Measurements from ENCODE around the gene ST7. TPM values are rescaled to one million over a fixed set of nuclear protein-coding genes. Genes with fewer than 3 reads are reported as not detected.

ST7 gene
- total RNA-seq, 4 donors from 2014 or later, result 7.2 to 47.9 (median 19.1) TPM

GRCh38 chr7:117272017-117272759 lies 318.9 kb downstream of the ST7 start:
- TF ChIP-seq POLR2A (IDR thresholded peaks at IDR 0.05) (no peak), CTCF (IDR thresholded peaks at IDR 0.05) (no peak), EP300 (IDR thresholded peaks at IDR 0.05; ENCODE audit: low read depth) (no peak), POLR2AphosphoS5 (IDR thresholded peaks at IDR 0.05) (no peak)
- no peak overlapping the region for H3K27ac ChIP-seq
- peaks cover 5% of the 10 kb centered on the region for H3K27me3 ChIP-seq
- H3K9me3 ChIP-seq, result no peaks in the 10 kb centered on the region
- intact Hi-C loops (cut with DNase I; ENCODE audit: low total_unique reads), result no loop called here
- WGBS, 2 donors (ENCODE audit: low coverage in 1 of 2), result 90% methylated on average over 2 of the region's 2 CpGs; no CpG with 5 or more reads in 1 of the 2 donors
- H3K4me1 ChIP-seq, result no peaks in the 10 kb centered on the region
- in situ Hi-C loops (cut with MboI; ENCODE audit: low pct_ligation_motif_present in 1 of 4, low pct_unique_long_range_greater_than_20kb in 1 of 4, low sequenced_read_pairs in 3 of 4), result no loop called here
- no peak for DNase-seq
- H3K4me3 ChIP-seq, result no peak overlapping the region
- no peaks in the 10 kb centered on the region for H3K36me3 ChIP-seq

- 44 to 52% methylated on average over 2 of the region's 2 CpGs for WGBS, 2 donors (ENCODE audit: low coverage in 1 of 2)
- Histone ChIP-seq H3K9me3 (no peaks in the 10 kb centered on the region), H3K4me3 (no peak overlapping the region)
These were observed 320.0 kb downstream of the ST7 start for GRCh38 chr7:117273325-117273724.

DNA sequence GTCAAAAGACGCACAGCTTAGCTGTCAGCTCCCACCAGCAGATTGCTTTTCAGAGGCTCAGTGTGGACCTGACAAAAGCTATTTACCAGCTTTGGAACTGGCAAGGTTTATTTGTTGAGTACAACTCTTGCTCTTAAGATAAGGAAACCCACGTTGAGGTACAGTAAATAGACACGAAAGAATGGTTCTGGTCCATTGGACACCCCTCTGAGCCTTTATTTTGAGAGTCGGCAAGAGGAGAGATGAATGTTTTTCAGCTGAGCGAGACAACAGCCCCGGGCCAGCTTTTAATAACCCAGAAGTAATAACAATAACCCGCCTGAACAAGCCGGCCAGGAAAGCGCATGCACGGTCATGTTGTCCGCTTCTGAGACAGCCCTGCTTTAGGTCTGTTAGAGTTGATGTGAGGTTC lies 320.5 kb downstream of the ST7 start:
- WGBS, 2 donors (ENCODE audit: low coverage in 1 of 2), result 68 to 73% methylated on average over 11 of the region's 11 CpGs
- in situ Hi-C loops (cut with MboI; ENCODE audit: low pct_ligation_motif_present in 1 of 4, low pct_unique_long_range_greater_than_20kb in 1 of 4, low sequenced_read_pairs in 3 of 4), result no loop called here
- no peak for TF ChIP-seq POLR2AphosphoS5 (IDR thresholded peaks at IDR 0.05)
- TF ChIP-seq POLR2A (IDR thresholded peaks at IDR 0.05), result no peak
- TF ChIP-seq EP300 (IDR thresholded peaks at IDR 0.05; ENCODE audit: low read depth), result no peak
- H3K36me3 ChIP-seq, result no peaks in the 10 kb centered on the region
- H3K4me3 ChIP-seq, result no peak overlapping the region
- no peaks in the 10 kb centered on the region for H3K4me1 ChIP-seq
- intact Hi-C loops (cut with DNase I; ENCODE audit: low total_unique reads), result no loop called here
- H3K27ac ChIP-seq, result no peak overlapping the region
- H3K27me3 ChIP-seq, result peaks cover 5% of the 10 kb centered on the region
- no peak for DNase-seq
- no peaks in the 10 kb centered on the region for H3K9me3 ChIP-seq

More at GRCh38 chr7:117273325-117273724, 320.0 kb downstream of the ST7 start:
- no peaks in the 10 kb centered on the region for H3K36me3 ChIP-seq
- H3K4me1 ChIP-seq, result no peaks in the 10 kb centered on the region
- intact Hi-C loops (cut with DNase I; ENCODE audit: low total_unique reads), result no loop called here
- peaks cover 5% of the 10 kb centered on the region for H3K27me3 ChIP-seq
- no peak for DNase-seq
- in situ Hi-C loops (cut with MboI; ENCODE audit: low pct_ligation_motif_present in 1 of 4, low pct_unique_long_range_greater_than_20kb in 1 of 4, low sequenced_read_pairs in 3 of 4), result no loop called here
- no peak for TF ChIP-seq CTCF (IDR thresholded peaks at IDR 0.05)
- TF ChIP-seq EP300 (IDR thresholded peaks at IDR 0.05; ENCODE audit: low read depth), result no peak
- no peak for TF ChIP-seq POLR2AphosphoS5 (IDR thresholded peaks at IDR 0.05)
- no peak for TF ChIP-seq POLR2A (IDR thresholded peaks at IDR 0.05)
- no peak overlapping the region for H3K27ac ChIP-seq

- intact Hi-C loops (cut with DNase I; ENCODE audit: low total_unique reads), result no loop called here
- in situ Hi-C loops (cut with MboI; ENCODE audit: low pct_ligation_motif_present in 1 of 4, low pct_unique_long_range_greater_than_20kb in 1 of 4, low sequenced_read_pairs in 3 of 4), result no loop called here
- peaks cover 5% of the 10 kb centered on the region for H3K27me3 ChIP-seq
- no peaks in the 10 kb centered on the region for H3K9me3 ChIP-seq
- TF ChIP-seq EP300 (IDR thresholded peaks at IDR 0.05; ENCODE audit: low read depth) (no peak), CTCF (IDR thresholded peaks at IDR 0.05) (no peak), POLR2AphosphoS5 (IDR thresholded peaks at IDR 0.05) (no peak), POLR2A (IDR thresholded peaks at IDR 0.05) (no peak)
- no peak for DNase-seq
- H3K27ac ChIP-seq, result no peak overlapping the region
- no peaks in the 10 kb centered on the region for H3K36me3 ChIP-seq
- 75 to 100% methylated on average over 1 to 4 of the region's 4 CpGs for WGBS, 2 donors (ENCODE audit: low coverage in 1 of 2)
- H3K4me1 ChIP-seq, result no peaks in the 10 kb centered on the region
- H3K4me3 ChIP-seq, result no peak overlapping the region
These were observed 321.6 kb downstream of the ST7 start for GRCh38 chr7:117274951-117275350.

Data from transverse colon (tissue), 4 donors.